ENCODE data around the gene NAA40.

DNA sequence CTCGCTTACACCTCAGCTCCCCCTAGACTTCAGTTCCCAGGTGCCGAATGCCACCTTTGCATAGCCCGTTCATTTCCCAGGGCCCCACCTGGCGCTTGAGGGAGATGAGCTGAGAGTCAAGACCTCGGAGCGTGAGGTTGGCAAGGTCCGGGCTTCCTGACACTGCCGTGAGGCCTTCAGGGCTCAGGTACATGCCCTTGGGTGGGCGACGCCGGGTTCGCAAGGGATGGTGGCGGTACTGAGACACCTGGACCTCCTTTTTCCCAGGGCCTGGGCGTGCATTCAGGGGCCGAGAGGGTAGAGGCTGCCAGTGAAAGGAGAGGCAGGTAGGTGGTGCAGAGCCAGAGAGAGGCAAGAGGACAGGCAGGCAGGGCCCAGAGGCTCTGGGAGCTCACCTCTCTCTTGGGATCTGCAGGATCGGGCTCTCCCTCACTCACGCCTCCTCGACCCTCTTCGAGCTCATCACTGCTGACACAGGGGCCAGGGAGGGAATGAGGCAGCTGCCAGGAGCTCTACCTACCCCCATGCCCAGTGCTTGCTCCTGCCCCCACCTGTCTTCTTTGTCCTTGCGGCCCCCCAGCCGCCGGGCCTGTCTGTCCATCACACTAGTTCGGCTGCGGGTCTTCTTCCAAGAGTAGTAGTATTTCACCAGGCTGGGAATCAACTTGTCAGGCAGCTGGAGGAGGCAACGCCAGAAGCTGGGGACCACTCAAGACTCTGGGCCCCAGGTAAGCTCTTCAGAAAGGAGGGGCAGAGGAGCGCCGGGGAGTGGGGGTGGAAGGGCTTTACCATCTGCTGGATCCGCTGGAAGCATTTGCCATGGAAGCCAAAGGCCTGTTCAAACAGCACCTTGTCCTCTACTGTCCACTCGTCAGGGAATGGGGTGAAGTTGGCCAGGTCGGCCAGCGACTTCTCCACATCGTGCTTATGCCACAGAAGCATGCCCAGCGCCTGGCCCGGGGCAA, 24.7 kb upstream of the NAA40 start:
- TF ChIP-seq, protein P1, sequence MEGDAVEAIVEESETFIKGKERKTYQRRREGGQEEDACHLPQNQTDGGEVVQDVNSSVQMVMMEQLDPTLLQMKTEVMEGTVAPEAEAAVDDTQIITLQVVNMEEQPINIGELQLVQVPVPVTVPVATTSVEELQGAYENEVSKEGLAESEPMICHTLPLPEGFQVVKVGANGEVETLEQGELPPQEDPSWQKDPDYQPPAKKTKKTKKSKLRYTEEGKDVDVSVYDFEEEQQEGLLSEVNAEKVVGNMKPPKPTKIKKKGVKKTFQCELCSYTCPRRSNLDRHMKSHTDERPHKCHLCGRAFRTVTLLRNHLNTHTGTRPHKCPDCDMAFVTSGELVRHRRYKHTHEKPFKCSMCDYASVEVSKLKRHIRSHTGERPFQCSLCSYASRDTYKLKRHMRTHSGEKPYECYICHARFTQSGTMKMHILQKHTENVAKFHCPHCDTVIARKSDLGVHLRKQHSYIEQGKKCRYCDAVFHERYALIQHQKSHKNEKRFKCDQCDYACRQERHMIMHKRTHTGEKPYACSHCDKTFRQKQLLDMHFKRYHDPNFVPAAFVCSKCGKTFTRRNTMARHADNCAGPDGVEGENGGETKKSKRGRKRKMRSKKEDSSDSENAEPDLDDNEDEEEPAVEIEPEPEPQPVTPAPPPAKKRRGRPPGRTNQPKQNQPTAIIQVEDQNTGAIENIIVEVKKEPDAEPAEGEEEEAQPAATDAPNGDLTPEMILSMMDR (IDR thresholded peaks at IDR 0.05; ENCODE audit: poor library complexity, severe bottlenecking): no peak
- TF ChIP-seq EZH2 (IDR thresholded peaks at IDR 0.05; ENCODE audit: borderline replicate concordance, insufficient read depth, low read length, poor library complexity, severe bottlenecking) (no peak), MXI1 (conservative IDR thresholded peaks at IDR 0.05; ENCODE audit: poor library complexity, severe bottlenecking) (no peak)
